SK-N-SH treated with all-trans-retinoic acid at 6 μM for 48 hours (cell line): ENCODE results near the gene CSTF3.

Experiments used
- CREB5 ChIP-seq: fragments of 250-450 bp; sonication (Bioruptor Pico); IDR thresholded peaks from 2 replicates; pipeline ENCODE4 v1.5.1; 2020; ENCODE audit warnings: low read depth, mild to moderate bottlenecking, moderate library complexity
- PPARA ChIP-seq: fragments of 250-450 bp; sonication (Bioruptor Pico); IDR thresholded peaks from 2 replicates; pipeline ENCODE4 v1.5.0; 2020; ENCODE audit warnings: mild to moderate bottlenecking, borderline replicate concordance
- TCF4 ChIP-seq: fragments of 250-450 bp; sonication (Bioruptor Pico); IDR thresholded peaks from 2 replicates; pipeline ENCODE4 v1.8.0; 2021; ENCODE audit warnings: mild to moderate bottlenecking, moderate library complexity, borderline replicate concordance
- ZC3H10 ChIP-seq: fragments of 250-450 bp; sonication (Bioruptor Pico); IDR thresholded peaks from 2 replicates; pipeline ENCODE4 v1.5.1; 2021; ENCODE audit warnings: mild to moderate bottlenecking, moderate library complexity
- ZFP30 ChIP-seq: fragments of 450-650 bp; formaldehyde crosslinking; IDR thresholded peaks from 2 replicates; pipeline ENCODE4 v1.5.0; 2022; ENCODE audit warnings: mild to moderate bottlenecking, moderate library complexity
- ZNF70 ChIP-seq: fragments of 450-650 bp; formaldehyde crosslinking; IDR thresholded peaks from 2 replicates; pipeline ENCODE4 v1.5.0; 2020; ENCODE audit warnings: mild to moderate bottlenecking, moderate library complexity

DNA sequence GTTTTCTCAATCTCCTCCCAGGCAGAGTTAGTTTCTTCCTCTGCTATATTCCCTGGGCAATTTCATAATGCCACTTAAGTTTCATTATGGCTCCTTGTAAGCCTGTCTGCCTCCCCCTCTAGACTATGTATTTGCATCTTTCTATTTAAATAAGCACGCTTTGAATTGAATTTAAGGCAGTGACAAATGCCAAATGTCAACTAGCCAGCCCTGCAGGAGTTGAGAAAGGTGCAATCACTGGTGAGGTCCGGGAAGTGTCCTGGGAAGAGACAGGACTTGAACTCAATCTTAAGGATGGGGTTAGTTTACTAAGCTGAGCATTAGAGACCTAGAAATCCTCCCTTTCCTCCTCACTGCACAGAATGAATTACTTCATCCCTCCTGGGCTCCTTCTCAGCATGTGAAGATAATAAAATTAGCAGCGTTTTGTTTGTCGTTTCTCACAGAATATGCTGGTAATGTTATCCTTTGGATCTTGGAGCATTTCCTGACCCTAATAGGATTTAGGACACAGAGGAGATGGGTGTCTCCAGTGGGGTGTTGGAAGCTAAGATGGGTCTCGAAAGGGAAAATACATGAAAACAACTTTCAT is 120.3 kb downstream of the CSTF3 start:
- TF ChIP-seq TCF4 (CRISPR knock-in tag) (no peak), ZNF70 (CRISPR knock-in tag) (no peak), ZFP30 (no peak), ZC3H10 (CRISPR knock-in tag) (no peak), CREB5 (CRISPR knock-in tag) (no peak), PPARA (CRISPR knock-in tag) (no peak)
